Keratinocyte (primary cell): ENCODE results near the gene ZNF777.

Experiments
- CTCF ChIP-seq, 3 experiments: IDR thresholded peaks in 1 of 3; conservative IDR thresholded peaks in 1 of 3; optimal IDR thresholded peaks in 1 of 3; 2 replicates in 2 of 3; 3 replicates in 1 of 3; pipeline versions ENCODE3 to v1.5.1; 2011; ENCODE audit warnings: low read length in 3 of 3, mild to moderate bottlenecking in 3 of 3, moderate library complexity in 2 of 3, control low read depth in 1 of 3, inconsistent platforms in 1 of 3; ENCODE audit not compliant: insufficient read depth in 2 of 3; ENCODE audit errors: extremely low read depth in 1 of 3
- EZH2 ChIP-seq: IDR thresholded peaks from one replicate; pipeline ENCODE4 v1.6.1; 2012; ENCODE audit warnings: inconsistent platforms, mild to moderate bottlenecking, low read length, moderate library complexity

GRCh38 chr7:149420006-149420405 lies 40.9 kb downstream of the ZNF777 start:
- TF ChIP-seq CTCF (optimal IDR thresholded peaks at IDR 0.05 in 1 of 3, IDR thresholded peaks at IDR 0.05 in 1 of 3, conservative IDR thresholded peaks at IDR 0.05 in 1 of 3; ENCODE audit: extremely low read depth in 1 of 3, insufficient read depth in 2 of 3, low read length in 3 of 3) (no peak), EZH2 (no peak)
